H1 (cell line): Measurements from ENCODE around the gene FGFRL1. TPM values are rescaled to one million over a fixed set of nuclear protein-coding genes. Genes with fewer than 3 reads are reported as not detected.

ENCODE experiments used
- SRF ChIP-seq: IDR thresholded peaks from 2 replicates; pipeline ENCODE4 v1.6.1; 2011; ENCODE audit warnings: mild to moderate bottlenecking, low read depth, low read length, moderate library complexity
- polyA plus RNA-seq, 7 experiments: library from polyadenylated mRNA; depleted of rRNA in 3 of 7; stranded (reverse) in 5 of 7; unstranded in 2 of 7; fragments of >200 nt in 5 of 7; fragments of 200-250 nt in 2 of 7; gene quantifications; 1 replicate in 5 of 7; 2 replicates in 1 of 7; 4 replicates in 1 of 7; pipeline versions ENCODE4 v1.2.1 to v1.2.3, GENCODE V29; 2011 to 2013; ENCODE audit warnings: missing spikeins in 2 of 7, mixed read lengths in 2 of 7
- total RNA-seq: library from RNA; stranded (reverse); fragmentation: NEBNext Ultra II Directional; extraction: Animal tissue kit (Norgen Biotek cat#: 25700); gene quantifications from 2 replicates; pipeline ENCODE4 v1.2.1, GENCODE V29; 2021

Gene FGFRL1
- total and polyA plus RNA-seq, 2 of the 8 experiments (the other 6 are each of a cell fraction or from before 2014, with no cell fraction given) = 18.9 to 34.6 TPM

DNA sequence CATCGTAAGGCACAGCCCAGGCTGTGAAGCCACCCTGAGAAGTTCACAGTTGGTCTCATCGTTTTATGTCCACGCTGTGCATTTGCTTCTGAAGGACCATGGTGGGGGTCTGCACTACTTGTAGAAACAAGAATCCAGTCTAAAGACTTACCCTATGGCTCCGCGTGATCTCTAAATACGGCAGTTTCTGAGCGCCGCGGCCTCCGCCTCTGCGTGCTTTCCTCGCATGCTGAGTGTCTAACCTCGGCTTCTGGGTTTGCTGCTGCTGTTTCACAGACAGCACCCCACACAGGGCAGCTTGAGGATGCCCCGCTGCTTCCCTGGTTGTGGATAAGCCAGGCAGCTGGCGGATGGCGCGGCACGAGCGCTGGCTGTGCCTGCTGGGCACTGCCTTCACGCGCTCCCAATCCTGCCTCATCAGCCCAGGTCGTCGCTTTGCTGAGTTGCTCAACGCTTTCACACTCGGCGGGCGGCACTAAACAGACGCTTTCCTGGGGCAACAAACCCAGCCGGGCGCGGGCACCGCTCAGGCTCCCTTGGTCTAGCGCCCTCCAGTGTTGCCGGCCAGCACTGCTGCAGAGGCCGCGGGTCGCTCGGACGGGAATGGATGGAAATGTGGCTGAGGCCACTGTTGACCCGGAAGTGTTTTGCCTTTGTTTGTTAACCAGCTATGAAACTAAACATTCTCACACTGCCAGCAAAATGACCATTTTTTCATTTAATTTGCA is 39.2 kb downstream of the FGFRL1 start (continued):
- TF ChIP-seq SRF = 0 out of 2 replicates have a peak, but pooled peaks have one; percentile 8
